Endodermal cell (in vitro differentiated cells): ENCODE results near the gene CCDC33. TPM values are rescaled to one million over a fixed set of nuclear protein-coding genes. Genes with fewer than 3 reads are reported as not detected.

Source experiments
- DNase-seq: peaks from one replicate; pipeline ENCODE4 v3.0.0-alpha.2; 2017
- H3K27ac ChIP-seq: 2 replicates; pipeline ENCODE4 v1.5.1; 2013; ENCODE audit warnings: mild to moderate bottlenecking, low read depth, low read length, moderate library complexity
- H3K27me3 ChIP-seq: 2 replicates; pipeline ENCODE4 v1.6.1; 2013; ENCODE audit warnings: mild to moderate bottlenecking, low read length, moderate library complexity; ENCODE audit not compliant: insufficient read depth, control insufficient read depth, poor library complexity, severe bottlenecking
- H3K36me3 ChIP-seq: 2 replicates; pipeline ENCODE4 v1.7.0; 2013; ENCODE audit warnings: mild to moderate bottlenecking, low read length, moderate library complexity; ENCODE audit not compliant: control insufficient read depth, insufficient read depth
- H3K4me1 ChIP-seq: one replicate; pipeline ENCODE4 v1.7.0; 2013; ENCODE audit warnings: low read length; ENCODE audit not compliant: control insufficient read depth, insufficient read depth
- H3K4me3 ChIP-seq: 2 replicates; pipeline ENCODE4 v1.5.1; 2013; ENCODE audit warnings: mild to moderate bottlenecking, low read length, moderate library complexity
- H3K9ac ChIP-seq: 2 replicates; pipeline ENCODE4 v1.6.1; 2013; ENCODE audit warnings: mild to moderate bottlenecking, low read length, moderate library complexity; ENCODE audit not compliant: poor library complexity, severe bottlenecking; ENCODE audit errors: extremely low read depth
- H3K9me3 ChIP-seq: 2 replicates; pipeline ENCODE4 v1.6.1; 2013; ENCODE audit warnings: mild to moderate bottlenecking, low read length, moderate library complexity; ENCODE audit not compliant: control insufficient read depth
- H3K27ac Mint-ChIP-seq: 2 replicates; pipeline ENCODE4 v1.8.0; 2020; ENCODE audit warnings: mixed read lengths
- H3K27me3 Mint-ChIP-seq: 2 replicates; pipeline ENCODE4 v1.8.0; 2021; ENCODE audit warnings: mild to moderate bottlenecking, mixed read lengths; ENCODE audit not compliant: insufficient read depth
- H3K36me3 Mint-ChIP-seq: 2 replicates; pipeline ENCODE4 v1.8.0; 2020; ENCODE audit warnings: low read depth, mixed read lengths
- H3K4me1 Mint-ChIP-seq: 2 replicates; pipeline ENCODE4 v1.8.0; 2020; ENCODE audit warnings: mixed read lengths
- H3K4me3 Mint-ChIP-seq: 2 replicates; pipeline ENCODE4 v1.8.0; 2020; ENCODE audit warnings: mild to moderate bottlenecking, moderate library complexity, mixed read lengths
- H3K9me3 Mint-ChIP-seq: 2 replicates; pipeline ENCODE4 v1.8.0; 2020; ENCODE audit warnings: mild to moderate bottlenecking, mixed read lengths
- WGBS, 2 experiments: methylation state at CpG; one replicate each; pipeline versions ENCODE4 v1.1.5 to v1.1.7; 2013; ENCODE audit warnings: missing lambda C conversion rate in 2 of 2, mixed read lengths in 1 of 2; ENCODE audit not compliant: insufficient coverage in 1 of 2, insufficient read length in 1 of 2; 5-methylcytosine and 5-hydroxymethylcytosine counted together
- total RNA-seq, 2 donors: library from RNA; stranded (reverse); fragmentation: NEBNext Ultra II Directional in 1 of 2; extraction: Animal tissue kit (Norgen Biotek cat#: 25700) in 1 of 2; gene quantifications; 2 replicates in 1 of 2; 3 replicates in 1 of 2; pipeline ENCODE4 v1.2.1, GENCODE V29; 2021
- TF ChIP-seq, protein P1 (sequence below): fragments of 200-600 bp; sonication (generic); conservative IDR thresholded peaks from 2 replicates; pipeline ENCODE4 v1.5.0; 2021; ENCODE audit warnings: antibody characterized with exemption, mild to moderate bottlenecking

The CCDC33 gene
- total RNA-seq, 2 donors from 2014 or later: 2.8 to 3.5 TPM

DNA sequence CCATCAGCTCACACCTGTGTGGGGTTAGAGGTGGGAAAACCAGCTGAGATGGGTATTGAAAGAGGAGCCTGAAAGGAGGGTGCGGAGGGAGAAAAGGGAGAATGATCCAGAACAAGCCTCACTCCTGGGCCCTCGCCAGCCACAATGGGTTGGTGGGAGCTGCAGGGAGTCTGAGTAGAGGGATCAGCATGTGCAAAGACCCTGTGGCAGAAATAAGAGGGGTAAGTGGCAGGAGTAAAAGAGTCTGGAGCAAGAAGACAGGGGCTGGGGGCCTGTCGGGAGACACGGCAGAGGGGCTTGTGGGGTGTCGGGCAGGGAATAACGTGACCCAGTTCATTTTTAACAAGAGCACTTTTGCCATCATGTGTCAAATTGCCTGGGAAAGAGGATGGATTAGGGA, 34.0 kb downstream of the CCDC33 start:
- no peaks in the 10 kb centered on the region for H3K9me3 ChIP-seq
- no peak overlapping the region for H3K4me3 Mint-ChIP-seq
- no peaks in the 10 kb centered on the region for H3K4me1 Mint-ChIP-seq
- H3K27me3 Mint-ChIP-seq: peaks cover 9% of the 10 kb centered on the region
- no peak overlapping the region for H3K27ac Mint-ChIP-seq
- DNase-seq: no peak
- H3K36me3 Mint-ChIP-seq: no peaks in the 10 kb centered on the region
- H3K4me1 ChIP-seq: no peaks in the 10 kb centered on the region
- TF ChIP-seq, protein P1, sequence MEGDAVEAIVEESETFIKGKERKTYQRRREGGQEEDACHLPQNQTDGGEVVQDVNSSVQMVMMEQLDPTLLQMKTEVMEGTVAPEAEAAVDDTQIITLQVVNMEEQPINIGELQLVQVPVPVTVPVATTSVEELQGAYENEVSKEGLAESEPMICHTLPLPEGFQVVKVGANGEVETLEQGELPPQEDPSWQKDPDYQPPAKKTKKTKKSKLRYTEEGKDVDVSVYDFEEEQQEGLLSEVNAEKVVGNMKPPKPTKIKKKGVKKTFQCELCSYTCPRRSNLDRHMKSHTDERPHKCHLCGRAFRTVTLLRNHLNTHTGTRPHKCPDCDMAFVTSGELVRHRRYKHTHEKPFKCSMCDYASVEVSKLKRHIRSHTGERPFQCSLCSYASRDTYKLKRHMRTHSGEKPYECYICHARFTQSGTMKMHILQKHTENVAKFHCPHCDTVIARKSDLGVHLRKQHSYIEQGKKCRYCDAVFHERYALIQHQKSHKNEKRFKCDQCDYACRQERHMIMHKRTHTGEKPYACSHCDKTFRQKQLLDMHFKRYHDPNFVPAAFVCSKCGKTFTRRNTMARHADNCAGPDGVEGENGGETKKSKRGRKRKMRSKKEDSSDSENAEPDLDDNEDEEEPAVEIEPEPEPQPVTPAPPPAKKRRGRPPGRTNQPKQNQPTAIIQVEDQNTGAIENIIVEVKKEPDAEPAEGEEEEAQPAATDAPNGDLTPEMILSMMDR: no peak
- WGBS, 2 experiments: 93 to 97% methylated on average over 5 to 6 of the region's 6 CpGs
- H3K9ac ChIP-seq: no peak overlapping the region
- H3K27me3 ChIP-seq: no peaks in the 10 kb centered on the region
- no peak overlapping the region for H3K27ac ChIP-seq
- H3K9me3 Mint-ChIP-seq: no peaks in the 10 kb centered on the region
- H3K4me3 ChIP-seq: no peak overlapping the region
- H3K36me3 ChIP-seq: no peaks in the 10 kb centered on the region

DNA sequence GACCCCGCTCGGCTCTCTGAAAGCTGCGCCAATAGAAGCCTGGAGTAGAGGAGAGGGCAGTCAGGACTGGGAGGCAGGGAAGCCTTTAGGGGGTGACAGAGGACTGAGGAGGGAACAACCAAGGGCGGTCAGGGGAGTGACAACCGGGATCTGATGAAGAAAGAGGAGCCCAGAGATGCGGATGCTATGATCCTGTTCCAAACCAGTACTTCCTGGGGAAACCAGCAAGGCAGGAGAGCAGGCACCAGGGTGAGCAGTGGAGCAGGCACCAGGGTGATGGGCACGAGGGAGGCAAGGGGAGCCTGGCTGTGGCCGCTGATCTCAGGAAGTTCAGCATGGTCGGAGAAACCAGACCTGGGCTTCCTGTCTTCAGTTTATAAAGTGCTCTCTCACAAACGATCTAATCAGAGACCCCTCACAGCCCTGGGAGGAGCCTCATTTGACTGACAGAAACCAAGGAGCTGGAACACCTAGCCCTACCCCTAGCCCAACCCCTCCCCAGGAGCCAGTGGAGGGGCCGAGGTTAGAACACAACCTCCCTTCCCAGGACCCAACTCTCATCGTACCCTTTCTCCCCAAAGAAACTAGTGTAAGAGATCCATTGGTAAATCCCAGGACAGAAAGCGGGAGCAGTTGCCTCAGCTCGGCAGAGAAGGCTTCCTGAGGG, 34.9 kb downstream of the CCDC33 start:
- Mint-ChIP-seq H3K27me3 (peaks cover 9% of the 10 kb centered on the region), H3K36me3 (no peaks in the 10 kb centered on the region), H3K4me1 (no peaks in the 10 kb centered on the region), H3K27ac (no peak overlapping the region), H3K4me3 (no peak overlapping the region), H3K9me3 (no peaks in the 10 kb centered on the region)
- Histone ChIP-seq H3K4me1 (no peaks in the 10 kb centered on the region), H3K27me3 (no peaks in the 10 kb centered on the region), H3K9me3 (no peaks in the 10 kb centered on the region), H3K4me3 (no peak overlapping the region), H3K27ac (no peak overlapping the region), H3K36me3 (no peaks in the 10 kb centered on the region), H3K9ac (no peak overlapping the region)
- TF ChIP-seq, protein P1: no peak
- no peak for DNase-seq
- WGBS, 2 experiments: 70 to 71% methylated on average over 9 to 14 of the region's 14 CpGs

DNA sequence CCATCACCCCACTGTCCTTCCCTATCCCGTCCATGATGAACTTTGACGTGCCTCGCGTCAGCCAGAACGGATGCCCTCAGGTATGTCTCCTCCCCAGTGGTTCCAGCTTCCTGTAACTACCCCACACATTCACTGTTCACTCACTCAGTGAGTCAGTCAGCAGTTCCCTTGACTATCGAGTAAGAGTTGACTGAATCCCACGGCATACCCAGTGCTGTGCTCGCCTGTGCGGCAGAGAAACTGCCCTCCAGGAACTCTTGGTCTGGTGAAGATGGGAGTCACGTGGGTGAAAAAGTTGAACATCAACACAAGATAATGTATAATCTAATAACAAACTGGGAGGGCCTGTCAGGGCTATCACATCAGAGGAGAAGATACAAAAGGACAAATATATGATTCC, 36.7 kb downstream of the CCDC33 start:
- DNase-seq: no peak
- H3K36me3 ChIP-seq: no peaks in the 10 kb centered on the region
- no peak overlapping the region for H3K9ac ChIP-seq
- no peaks in the 10 kb centered on the region for H3K9me3 Mint-ChIP-seq
- H3K27ac Mint-ChIP-seq: no peak overlapping the region
- no peaks in the 10 kb centered on the region for H3K4me1 Mint-ChIP-seq
- H3K9me3 ChIP-seq: no peaks in the 10 kb centered on the region
- H3K4me1 ChIP-seq: no peaks in the 10 kb centered on the region
- WGBS, 2 experiments: 95% methylated on average over 7 to 9 of the region's 10 CpGs
- H3K36me3 Mint-ChIP-seq: no peaks in the 10 kb centered on the region
- peaks cover 9% of the 10 kb centered on the region for H3K27me3 Mint-ChIP-seq
- TF ChIP-seq, protein P1: no peak
- H3K27me3 ChIP-seq: no peaks in the 10 kb centered on the region
- H3K4me3 ChIP-seq: no peak overlapping the region
- H3K27ac ChIP-seq: no peak overlapping the region
- no peak overlapping the region for H3K4me3 Mint-ChIP-seq
